A673 (cell line): ENCODE results near the gene TMED10. TPM values are rescaled to one million over a fixed set of nuclear protein-coding genes. Genes with fewer than 3 reads are reported as not detected.

ENCODE experiments used
- BruUV-seq: library from RNA; stranded (reverse); fragments of 400-500 nt; replicated peaks from 2 replicates; lab custom pipeline; 2021; lab: Mats Ljungman, UMichigan
- CTCF ChIA-PET: fragments of 300-600 bp; sonication (Branson Sonifier 250); formaldehyde crosslinking; loops from one replicate; lab custom pipeline; 2022; ENCODE audit warnings: antibody characterized with exemption; lab: Charles Lee
- POLR2A ChIA-PET: fragments of 300-600 bp; sonication (Branson Sonifier 250); formaldehyde crosslinking; loops from one replicate; lab custom pipeline; 2022; ENCODE audit warnings: antibody characterized with exemption; ENCODE audit not compliant: low non-redundant PET; lab: Charles Lee
- DNase-seq: peaks from one replicate; pipeline ENCODE4 v3.0.0-alpha.2; 2015; ENCODE audit warnings: low spot score
- H3K27ac ChIP-seq: fragments of 200-600 bp; sonication (generic); 2 replicates; pipeline ENCODE4 v1.5.1; 2016; ENCODE audit warnings: mixed run types, low read depth, mild to moderate bottlenecking, mixed read lengths, antibody characterized with exemption, low read length; ENCODE audit not compliant: poor library complexity, severe bottlenecking
- H3K27me3 ChIP-seq: fragments of 200-600 bp; sonication (generic); replicated peaks from 2 replicates; pipeline ENCODE4 v1.6.1; 2017; ENCODE audit warnings: mixed run types, low read depth, mild to moderate bottlenecking, mixed read lengths, antibody characterized with exemption, low read length; ENCODE audit not compliant: insufficient read depth, poor library complexity
- H3K36me3 ChIP-seq: fragments of 200-600 bp; sonication (generic); 2 replicates; pipeline ENCODE4 v1.6.1; 2016; ENCODE audit warnings: mixed run types, mild to moderate bottlenecking, mixed read lengths, antibody characterized with exemption, low read length; ENCODE audit not compliant: insufficient read depth, poor library complexity, severe bottlenecking
- H3K4me1 ChIP-seq: fragments of 200-600 bp; sonication (generic); 2 replicates; pipeline ENCODE4 v1.6.1; 2017; ENCODE audit warnings: mixed run types, mild to moderate bottlenecking, mixed read lengths, antibody characterized with exemption, low read length; ENCODE audit not compliant: insufficient read depth, poor library complexity, severe bottlenecking
- H3K4me3 ChIP-seq: fragments of 200-600 bp; sonication (generic); 2 replicates; pipeline ENCODE4 v1.5.1; 2016; ENCODE audit warnings: low read depth, mixed run types, mild to moderate bottlenecking, mixed read lengths, low read length; ENCODE audit not compliant: poor library complexity, severe bottlenecking
- H3K9me3 ChIP-seq: fragments of 200-600 bp; sonication (generic); 2 replicates; pipeline ENCODE4 v1.6.1; 2016; ENCODE audit warnings: mixed run types, low read depth, mild to moderate bottlenecking, mixed read lengths, antibody characterized with exemption, low read length; ENCODE audit not compliant: poor library complexity, severe bottlenecking
- CTCF ChIP-seq: fragments of 300-800, 200-600 bp; sonication (generic); conservative IDR thresholded peaks from 2 replicates; pipeline ENCODE4 v1.5.1; 2017; ENCODE audit warnings: low read depth, mild to moderate bottlenecking, antibody characterized with exemption, low read length, moderate library complexity, mixed read lengths
- EZH2 ChIP-seq: fragments of 200-600 bp; sonication (generic); IDR thresholded peaks from 2 replicates; pipeline ENCODE4 v1.6.1; 2017; ENCODE audit warnings: borderline replicate concordance, low read depth, mild to moderate bottlenecking, mixed read lengths, antibody characterized with exemption, low read length; ENCODE audit not compliant: poor library complexity, severe bottlenecking
- intact Hi-C: fragments of 100-400 bp; cut with micrococcal nuclease; formaldehyde crosslinking; loops from one replicate; pipeline ENCODE4 v1.10.0; 2022; ENCODE audit not compliant: unreplicated experiment
- total RNA-seq: library from RNA; stranded (reverse); gene quantifications from 2 replicates; pipeline ENCODE4 v1.2.3, GENCODE V29; 2021

Gene TMED10
- total RNA-seq, 1 experiment from 2014 or later = 275 TPM

- Histone ChIP-seq H3K9me3 (no peaks in the 10 kb centered on the region), H3K4me1 (no peaks in the 10 kb centered on the region), H3K36me3 (peaks cover 44% of the 10 kb centered on the region), H3K27ac (no peak overlapping the region), H3K27me3 (no peaks in the 10 kb centered on the region), H3K4me3 (no peak overlapping the region)
- POLR2A ChIA-PET = no interaction called here
- intact Hi-C loops = loop anchor here (10.0 kb wide), 1 partner anchor 486 kb away; no protein-coding TSS in a partner anchor
- no peak for TF ChIP-seq EZH2
- TF ChIP-seq CTCF = no peak
- no TSS peak for BruUV-seq
- DNase-seq = no peak
- CTCF ChIA-PET = no interaction called here
These were observed 86.1 kb downstream of the TMED10 start for GRCh38 chr14:75090353-75090752.

GRCh38 chr14:75088566-75089373 is 87.6 kb downstream of the TMED10 start:
- intact Hi-C loops = loop anchor here (1.0 to 5.0 kb wide), 3 partner anchors 142 to 226 kb away; no protein-coding TSS in a partner anchor
- peak; percentile 82 for DNase-seq
- TF ChIP-seq EZH2 (no peak), CTCF (peak; percentile 86)
- H3K27ac ChIP-seq = no peak overlapping the region
- no peak overlapping the region for H3K4me3 ChIP-seq
- no TSS peak for BruUV-seq
- ChIA-PET CTCF (interaction anchor here (0.6 to 1.5 kb wide), 10 partner anchors 35 to 480 kb away, joined by 3 to 13 read pairs (median 4); no protein-coding TSS in a partner anchor), POLR2A (no interaction called here)
- H3K4me1 ChIP-seq = no peaks in the 10 kb centered on the region
- no peaks in the 10 kb centered on the region for H3K27me3 ChIP-seq
- H3K36me3 ChIP-seq = peaks cover 36% of the 10 kb centered on the region
- H3K9me3 ChIP-seq = no peaks in the 10 kb centered on the region

- peaks cover 35% of the 10 kb centered on the region for H3K36me3 ChIP-seq
- no TSS peak for BruUV-seq
- no peaks in the 10 kb centered on the region for H3K27me3 ChIP-seq
- no peak overlapping the region for H3K27ac ChIP-seq
- ChIA-PET CTCF (interaction anchor here (0.6 to 1.5 kb wide), 8 partner anchors 34 to 479 kb away, joined by 3 to 13 read pairs (median 6); no protein-coding TSS in a partner anchor), POLR2A (no interaction called here)
- intact Hi-C loops = loop anchor here (1.0 to 5.0 kb wide), 3 partner anchors 142 to 226 kb away; no protein-coding TSS in a partner anchor
- TF ChIP-seq EZH2 (no peak), CTCF (no peak)
- no peaks in the 10 kb centered on the region for H3K9me3 ChIP-seq
- H3K4me1 ChIP-seq = no peaks in the 10 kb centered on the region
- DNase-seq = no peak
- H3K4me3 ChIP-seq = no peak overlapping the region
These were observed 88.3 kb downstream of the TMED10 start for GRCh38 chr14:75088153-75088552.
